GM23248 (cell line): ENCODE measurements around the gene KCNQ2.

Experiments used
- EZH2 ChIP-seq: fragments of 200-600 bp; sonication (generic); IDR thresholded peaks from 2 replicates; pipeline ENCODE4 v1.6.1; 2018; ENCODE audit warnings: antibody characterized with exemption, mild to moderate bottlenecking; ENCODE audit not compliant: insufficient read depth, poor library complexity, severe bottlenecking
- EZH2phosphoT487 ChIP-seq: fragments of 200-600 bp; sonication (generic); IDR thresholded peaks from 2 replicates; pipeline ENCODE4 v1.6.1; 2018; ENCODE audit warnings: antibody characterized with exemption, moderate library complexity, mild to moderate bottlenecking, low read depth; ENCODE audit not compliant: insufficient read depth

DNA sequence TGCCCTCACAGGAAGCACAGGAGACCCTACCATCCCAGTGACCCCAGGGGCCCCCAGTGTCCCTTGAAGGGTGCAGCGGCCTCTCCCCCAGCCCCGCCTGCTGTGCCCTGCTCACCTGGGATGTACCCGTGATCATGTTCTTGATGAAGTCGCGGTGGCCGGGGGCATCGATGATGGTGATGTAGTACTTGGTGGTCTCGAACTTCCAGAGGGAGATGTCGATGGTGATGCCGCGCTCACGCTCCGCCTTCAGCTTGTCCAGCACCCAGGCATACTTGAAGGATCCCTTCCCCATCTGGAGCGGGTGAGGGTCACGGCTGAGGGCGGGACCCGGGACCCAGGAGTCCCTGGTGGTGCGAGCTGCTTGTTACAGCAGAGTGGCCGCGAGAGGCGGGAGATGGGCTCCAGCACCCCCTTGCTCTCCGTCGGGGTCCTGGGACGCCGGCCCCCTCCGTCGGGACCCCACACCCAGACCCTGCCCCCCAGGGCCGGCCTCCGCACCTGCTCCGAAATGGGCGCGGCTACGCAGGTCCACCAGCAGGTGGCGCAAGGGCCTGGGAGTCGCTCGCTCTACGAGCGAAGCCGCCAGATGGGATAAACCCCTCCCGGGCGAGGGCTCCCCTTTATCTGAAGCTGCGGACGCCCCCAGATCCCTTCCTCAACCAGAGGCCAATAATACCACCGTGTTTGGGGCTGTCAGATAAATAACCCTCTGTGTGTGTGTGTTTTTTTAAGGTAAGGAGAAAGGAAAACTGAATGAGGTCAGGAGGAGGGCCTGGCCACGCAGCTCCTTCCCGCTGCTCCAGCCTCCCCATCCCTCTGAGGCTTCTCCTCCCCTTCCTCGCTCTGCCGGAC, 23.5 kb upstream of the KCNQ2 start:
- no peak for TF ChIP-seq EZH2
- no peak for TF ChIP-seq EZH2phosphoT487
